GM12878 (cell line): Measurements from ENCODE around the gene OGA. TPM values are rescaled to one million over a fixed set of nuclear protein-coding genes. Genes with fewer than 3 reads are reported as not detected.

ENCODE experiments used
- BHLHE40 ChIP-seq, 2 experiments: fragments of 450-650 bp in 1 of 2; IDR thresholded peaks; 2 replicates each; pipeline ENCODE4 v1.6.1; 2011 to 2017; ENCODE audit warnings: low read depth in 2 of 2, borderline replicate concordance in 1 of 2, improper control_type of control experiment in 1 of 2, low read length in 1 of 2, mild to moderate bottlenecking in 1 of 2
- CBX3 ChIP-seq: fragments of 200-600 bp; sonication (generic); IDR thresholded peaks from 2 replicates; pipeline ENCODE4 v1.6.1; 2016; ENCODE audit warnings: low read depth, borderline replicate concordance
- CBX5 ChIP-seq: sonication (generic); IDR thresholded peaks from 2 replicates; pipeline ENCODE4 v1.6.1; 2016; ENCODE audit warnings: low read depth, moderate library complexity, mild to moderate bottlenecking, inconsistent platforms
- CREM ChIP-seq: IDR thresholded peaks from 2 replicates; pipeline ENCODE4 v1.6.1; 2014; ENCODE audit warnings: antibody characterized with exemption, low read depth
- CUX1 ChIP-seq: IDR thresholded peaks from 2 replicates; pipeline ENCODE4 v1.6.1; 2012; ENCODE audit warnings: improper control_type of control experiment, low read depth, low read length; ENCODE audit not compliant: insufficient replicate concordance
- FOS ChIP-seq: IDR thresholded peaks from 3 replicates; pipeline ENCODE4 v1.6.1; 2011; ENCODE audit warnings: borderline replicate concordance; ENCODE audit not compliant: insufficient read length; ENCODE audit errors: extremely low read depth
- MTA3 ChIP-seq: IDR thresholded peaks from 2 replicates; pipeline ENCODE4 v1.6.1; 2012; ENCODE audit warnings: low read length, inconsistent platforms, borderline replicate concordance
- NFIC ChIP-seq: IDR thresholded peaks from 2 replicates; pipeline ENCODE4 v1.6.1; 2012; ENCODE audit warnings: low read depth, mild to moderate bottlenecking, inconsistent platforms, low read length, moderate library complexity
- POU2F2 ChIP-seq: IDR thresholded peaks from 3 replicates; pipeline ENCODE4 v1.6.1; 2011; ENCODE audit warnings: low read depth, mild to moderate bottlenecking, low read length, borderline replicate concordance
- RELA ChIP-seq: fragments of 450-650 bp; IDR thresholded peaks from 2 replicates; pipeline ENCODE4 v1.8.0; 2014; ENCODE audit warnings: borderline replicate concordance; ENCODE audit not compliant: partially characterized antibody
- TCF12 ChIP-seq: IDR thresholded peaks from 2 replicates; pipeline ENCODE4 v1.6.1; 2011; ENCODE audit warnings: low read depth, mild to moderate bottlenecking, low read length
- WRNIP1 ChIP-seq: IDR thresholded peaks from 2 replicates; pipeline ENCODE4 v1.6.1; 2011; ENCODE audit warnings: low read depth, low read length, improper control_type of control experiment, borderline replicate concordance
- ZBTB11 ChIP-seq: fragments of 450-650 bp; formaldehyde crosslinking; IDR thresholded peaks from 2 replicates; pipeline ENCODE4 v1.5.0; 2022; ENCODE audit warnings: mild to moderate bottlenecking, missing genetic modification characterization
- ZNF592 ChIP-seq: fragments of 450-650 bp; IDR thresholded peaks from 2 replicates; pipeline ENCODE4 v1.6.1; 2017; ENCODE audit warnings: mild to moderate bottlenecking, moderate library complexity
- ZZZ3 ChIP-seq: IDR thresholded peaks from 2 replicates; pipeline ENCODE4 v1.6.1; 2011; ENCODE audit warnings: low read depth; ENCODE audit not compliant: control insufficient read depth, insufficient read length
- polyA plus RNA-seq, 11 experiments: library from polyadenylated mRNA; depleted of rRNA in 4 of 11; unstranded in 6 of 11; stranded (reverse) in 5 of 11; fragments of >200 nt; fragmentation: Nextera tagmentation in 4 of 11; fragmentation: Illumina TruSeq in 1 of 11; extraction: Ambion mirVana in 4 of 11; extraction: Trizol in 1 of 11; gene quantifications; 1 replicate in 1 of 11; 2 replicates in 10 of 11; pipeline versions ENCODE4 v1.2.1 to v1.2.3, GENCODE V29; 2011 to 2016; ENCODE audit warnings: inconsistent platforms in 2 of 11, missing spikeins in 2 of 11, low read depth in 1 of 11
- total RNA-seq, 4 experiments: library from RNA; depleted of rRNA in 3 of 4; stranded (reverse); fragments of >200 nt in 3 of 4; fragmentation: Illumina TruSeq in 1 of 4; extraction: Trizol in 1 of 4; gene quantifications; 2 replicates each; pipeline versions ENCODE4 v1.2.1 to v1.2.3, GENCODE V29; 2013 to 2021

The OGA gene
- total and polyA plus RNA-seq, 10 of the 15 experiments (the other 5 are each of a cell fraction or from before 2014, with no cell fraction given), result 23.0 to 145 (median 85.2) TPM

GRCh38 chr10:101782811-101783735 lies 35.2 kb downstream of the OGA start, which contains the start of gene NPM3 (continued):
- TF ChIP-seq CUX1, result no peak
- no peak for TF ChIP-seq CBX5
- TF ChIP-seq ZBTB11 (CRISPR knock-in tag), result no peak
- TF ChIP-seq ZZZ3, result no peak
- no peak; the same call in 2 of the 3 replicates for TF ChIP-seq POU2F2
- no peak; the same call in 1 of the 2 replicates for TF ChIP-seq MTA3
- no peak for TF ChIP-seq TCF12
- TF ChIP-seq WRNIP1, result no peak
- TF ChIP-seq RELA, result no peak
- TF ChIP-seq ZNF592, result no peak
- no peak for TF ChIP-seq FOS
- TF ChIP-seq CBX3, result no peak
- peak; percentile 32; the same call in 1 of the 2 replicates for TF ChIP-seq NFIC
- peak; percentile 95 for TF ChIP-seq CREM
- peak; percentile 39 to 81; a peak in 3 of 4 replicates for TF ChIP-seq BHLHE40 (IDR thresholded peaks at IDR 0.05; ENCODE audit: borderline replicate concordance in 1 of 2, low read depth in 2 of 2, low read length in 1 of 2)
